MM.1S (cell line): ENCODE data around the gene RASL11B.

Source experiments
- EZH2 ChIP-seq: fragments of 300-600 bp; sonication (generic); optimal IDR thresholded peaks from 2 replicates; pipeline ENCODE3; 2017; ENCODE audit warnings: low read depth, mild to moderate bottlenecking, antibody characterized with exemption, low read length, mixed read lengths
- EZH2phosphoT487 ChIP-seq: fragments of 300-600 bp; sonication (generic); IDR thresholded peaks from 2 replicates; pipeline ENCODE4 v1.6.1; 2018; ENCODE audit warnings: antibody characterized with exemption, low read length
- TF ChIP-seq, protein P1 (sequence below): fragments of 300-600 bp; sonication (generic); IDR thresholded peaks from 2 replicates; pipeline ENCODE4 v1.5.1; 2016; ENCODE audit warnings: antibody characterized with exemption, low read length, mixed read lengths

DNA sequence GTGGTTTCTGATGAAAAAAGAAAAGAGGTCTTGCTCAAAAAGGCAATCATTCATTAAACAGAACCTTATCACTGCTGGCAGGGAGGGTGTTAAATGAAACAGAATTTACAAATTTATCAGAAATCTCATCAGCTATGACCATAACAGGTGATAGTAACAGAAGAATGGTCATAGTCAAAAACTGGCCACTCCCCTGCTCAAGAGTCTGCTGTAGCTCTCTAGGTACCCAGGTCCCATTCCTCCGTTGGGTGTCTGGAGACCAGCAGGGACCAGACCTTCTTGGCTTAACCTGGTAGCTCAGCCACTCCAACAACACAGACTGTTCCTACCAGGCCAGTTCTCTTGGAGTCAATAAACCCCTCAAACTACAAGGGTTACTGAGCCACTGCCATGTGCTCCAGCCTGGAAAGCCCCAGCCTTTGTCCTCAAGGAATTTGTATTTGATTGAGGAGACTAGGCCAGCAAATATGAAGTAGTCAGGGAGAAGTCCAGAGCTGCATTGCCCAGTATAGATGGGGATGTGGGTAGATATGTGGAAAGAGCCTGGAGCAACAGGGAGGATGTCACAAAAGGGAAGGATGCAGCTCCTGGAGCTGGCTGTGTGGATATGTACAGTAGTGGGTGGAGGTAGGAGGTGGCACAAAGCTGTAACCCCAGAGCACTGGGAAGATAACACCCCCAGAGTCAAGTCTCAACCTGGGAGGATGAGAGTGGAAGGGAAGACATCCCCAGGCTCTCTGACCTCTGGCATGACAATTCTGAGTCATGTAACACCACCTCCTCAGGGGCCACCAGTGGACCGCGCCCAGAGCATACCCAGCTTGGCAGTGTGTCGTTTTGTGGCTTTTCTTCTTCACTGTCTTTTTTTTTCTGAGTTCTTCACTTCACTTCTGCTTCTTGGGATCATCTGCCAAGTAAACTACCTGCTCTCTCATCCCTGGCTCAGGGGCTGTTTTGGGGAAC, 21.9 kb downstream of the RASL11B start:
- no peak for TF ChIP-seq EZH2
- TF ChIP-seq, protein P1, sequence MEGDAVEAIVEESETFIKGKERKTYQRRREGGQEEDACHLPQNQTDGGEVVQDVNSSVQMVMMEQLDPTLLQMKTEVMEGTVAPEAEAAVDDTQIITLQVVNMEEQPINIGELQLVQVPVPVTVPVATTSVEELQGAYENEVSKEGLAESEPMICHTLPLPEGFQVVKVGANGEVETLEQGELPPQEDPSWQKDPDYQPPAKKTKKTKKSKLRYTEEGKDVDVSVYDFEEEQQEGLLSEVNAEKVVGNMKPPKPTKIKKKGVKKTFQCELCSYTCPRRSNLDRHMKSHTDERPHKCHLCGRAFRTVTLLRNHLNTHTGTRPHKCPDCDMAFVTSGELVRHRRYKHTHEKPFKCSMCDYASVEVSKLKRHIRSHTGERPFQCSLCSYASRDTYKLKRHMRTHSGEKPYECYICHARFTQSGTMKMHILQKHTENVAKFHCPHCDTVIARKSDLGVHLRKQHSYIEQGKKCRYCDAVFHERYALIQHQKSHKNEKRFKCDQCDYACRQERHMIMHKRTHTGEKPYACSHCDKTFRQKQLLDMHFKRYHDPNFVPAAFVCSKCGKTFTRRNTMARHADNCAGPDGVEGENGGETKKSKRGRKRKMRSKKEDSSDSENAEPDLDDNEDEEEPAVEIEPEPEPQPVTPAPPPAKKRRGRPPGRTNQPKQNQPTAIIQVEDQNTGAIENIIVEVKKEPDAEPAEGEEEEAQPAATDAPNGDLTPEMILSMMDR = no peak
- TF ChIP-seq EZH2phosphoT487 = no peak
